CD14-positive monocyte (primary cell): ENCODE measurements around the gene KIAA0513. TPM values are rescaled to one million over a fixed set of nuclear protein-coding genes. Genes with fewer than 3 reads are reported as not detected.
A peak's percentile ranks its signal among the peaks of the same experiment; 100 is the strongest.

Experiments
- DNase-seq, 3 donors: peaks; one replicate each; pipeline ENCODE4 v3.0.0-alpha.2; 2011 to 2022
- H2AFZ ChIP-seq: 2 replicates; pipeline ENCODE4 v1.6.0; 2012; ENCODE audit warnings: mild to moderate bottlenecking, low read depth, low read length, inconsistent platforms; ENCODE audit not compliant: insufficient read depth, poor library complexity, severe bottlenecking
- H3K27ac ChIP-seq, 2 donors: 1 replicate in 1 of 2; 2 replicates in 1 of 2; pipeline ENCODE4 v1.5.1; 2012 to 2013; ENCODE audit warnings: low read length in 2 of 2, control low read depth in 1 of 2, inconsistent platforms in 1 of 2, low read depth in 1 of 2, mild to moderate bottlenecking in 1 of 2
- H3K27me3 ChIP-seq, 2 donors: one replicate each; pipeline versions ENCODE4 v1.6.0 to v1.6.1; 2011 to 2013; ENCODE audit warnings: low read length in 2 of 2; ENCODE audit not compliant: control insufficient read depth in 2 of 2, insufficient read depth in 2 of 2
- H3K36me3 ChIP-seq, 2 donors: replicated peaks in 1 of 2; 1 replicate in 1 of 2; 2 replicates in 1 of 2; pipeline versions ENCODE4 v1.5.1 to v1.6.1; 2012 to 2013; ENCODE audit warnings: low read length in 2 of 2, control low read depth in 1 of 2, inconsistent platforms in 1 of 2, mild to moderate bottlenecking in 1 of 2; ENCODE audit not compliant: insufficient read depth in 2 of 2, control insufficient read depth in 1 of 2
- H3K4me1 ChIP-seq, 2 donors: 1 replicate in 1 of 2; 2 replicates in 1 of 2; pipeline versions ENCODE4 v1.5.1 to v1.6.1; 2012 to 2013; ENCODE audit warnings: low read length in 2 of 2, control low read depth in 1 of 2, inconsistent platforms in 1 of 2, mild to moderate bottlenecking in 1 of 2, moderate library complexity in 1 of 2; ENCODE audit not compliant: insufficient read depth in 2 of 2, control insufficient read depth in 1 of 2
- H3K4me2 ChIP-seq: replicated peaks from 2 replicates; pipeline ENCODE3; 2012; ENCODE audit warnings: low read length, moderate library complexity, mild to moderate bottlenecking; ENCODE audit not compliant: poor library complexity, severe bottlenecking; ENCODE audit errors: extremely low read depth
- H3K4me3 ChIP-seq, 3 experiments: fragments of 200-600 bp in 1 of 3; sonication (generic) in 1 of 3; replicated peaks in 1 of 3; 1 replicate in 2 of 3; 2 replicates in 1 of 3; pipeline ENCODE4 v1.5.1; 2011 to 2013; ENCODE audit warnings: low read length in 3 of 3, mild to moderate bottlenecking in 3 of 3, control low read depth in 2 of 3, low read depth in 2 of 3, inconsistent platforms in 1 of 3, moderate library complexity in 1 of 3
- H3K79me2 ChIP-seq: 2 replicates; pipeline ENCODE4 v1.6.0; 2012; ENCODE audit warnings: mild to moderate bottlenecking, control low read depth, inconsistent platforms, low read length, moderate library complexity; ENCODE audit not compliant: insufficient read depth
- H3K9ac ChIP-seq: 2 replicates; pipeline ENCODE4 v1.6.0; 2017; ENCODE audit warnings: low read length, mild to moderate bottlenecking; ENCODE audit not compliant: insufficient read depth, poor library complexity, severe bottlenecking
- H3K9me3 ChIP-seq, 2 donors: replicated peaks in 1 of 2; 1 replicate in 1 of 2; 2 replicates in 1 of 2; pipeline versions ENCODE4 v1.5.1 to v1.6.1; 2012 to 2013; ENCODE audit warnings: low read length in 2 of 2, control low read depth in 1 of 2; ENCODE audit not compliant: control insufficient read depth in 1 of 2, insufficient read depth in 1 of 2
- H4K20me1 ChIP-seq: 2 replicates; pipeline ENCODE4 v1.6.0; 2012; ENCODE audit warnings: mild to moderate bottlenecking, low read length, control low read depth, moderate library complexity; ENCODE audit not compliant: insufficient read depth
- H3K27ac Mint-ChIP-seq, 7 donors: one replicate each; pipeline ENCODE4 v1.8.0; 2020; ENCODE audit warnings: mild to moderate bottlenecking in 7 of 7, mixed read lengths in 7 of 7, moderate library complexity in 6 of 7, inconsistent platforms in 2 of 7
- H3K27me3 Mint-ChIP-seq, 3 donors: one replicate each; pipeline ENCODE4 v1.8.0; 2021 to 2022; ENCODE audit warnings: low read depth in 3 of 3, mild to moderate bottlenecking in 3 of 3, mixed read lengths in 3 of 3, moderate library complexity in 3 of 3, inconsistent platforms in 1 of 3
- H3K36me3 Mint-ChIP-seq, 2 donors: one replicate each; pipeline ENCODE4 v1.8.0; 2020; ENCODE audit warnings: mixed read lengths in 2 of 2, inconsistent platforms in 1 of 2, mild to moderate bottlenecking in 1 of 2
- H3K4me1 Mint-ChIP-seq: one replicate; pipeline ENCODE4 v1.8.0; 2020; ENCODE audit warnings: mild to moderate bottlenecking, mixed read lengths
- H3K4me3 Mint-ChIP-seq, 2 donors: one replicate each; pipeline ENCODE4 v1.8.0; 2020; ENCODE audit warnings: mild to moderate bottlenecking in 2 of 2, mixed read lengths in 2 of 2, moderate library complexity in 1 of 2
- H3K9me3 Mint-ChIP-seq, 7 donors: one replicate each; pipeline ENCODE4 v1.8.0; 2020 to 2022; ENCODE audit warnings: mixed read lengths in 7 of 7, mild to moderate bottlenecking in 6 of 7, moderate library complexity in 6 of 7, inconsistent platforms in 2 of 7
- WGBS: methylation state at CpG from one replicate; pipeline ENCODE4 v1.1.5; 2013; ENCODE audit warnings: missing lambda C conversion rate; ENCODE audit not compliant: insufficient coverage; 5-methylcytosine and 5-hydroxymethylcytosine counted together
- intact Hi-C, 2 donors: fragments of 100-400 bp; cut with micrococcal nuclease; formaldehyde crosslinking; loops; one replicate each; pipeline versions ENCODE4 v1.15.0 to v1.15.1; 2023
- polyA plus RNA-seq, 3 donors: library from polyadenylated mRNA; depleted of rRNA in 1 of 3; unstranded in 2 of 3; stranded (reverse) in 1 of 3; fragments of 300-500 nt in 2 of 3; fragments of >200 nt in 1 of 3; fragmentation: Illumina TruSeq in 2 of 3; gene quantifications; 1 replicate in 2 of 3; 2 replicates in 1 of 3; pipeline ENCODE4 v1.2.3, GENCODE V29; 2012 to 2021
- TF ChIP-seq, protein P1 (sequence below): fragments of 200-600 bp; IDR thresholded peaks from one replicate; pipeline ENCODE4 v1.8.0; 2022; ENCODE audit warnings: antibody characterized with exemption, mild to moderate bottlenecking

Gene KIAA0513
- polyA plus RNA-seq, 3 donors = 21.4 to 77.5 (median 32.7) TPM

GRCh38 chr16:84990782-84991181 is 36.8 kb upstream of the KIAA0513 start:
- H3K4me3 ChIP-seq = no peak overlapping the region
- Mint-ChIP-seq H3K4me1 (peaks cover 75% of the 10 kb centered on the region), H3K9me3 (peaks cover 0 to 2% (median 0%) of the 10 kb centered on the region in 7 donors), H3K27me3 (peaks cover 0 to 3% (median 0%) of the 10 kb centered on the region in 3 donors), H3K4me3 (no peak overlapping the region), H3K27ac (peak overlapping the region in 4 of 7 donors; percentile 33 to 99 (median 79)), H3K36me3 (peaks cover 89 to 98% of the 10 kb centered on the region in 2 donors)
- peak overlapping the region in 1 of 2 donors; percentile 50 for H3K27ac ChIP-seq
- H2AFZ ChIP-seq = no peak overlapping the region
- H4K20me1 ChIP-seq = peaks cover 39% of the 10 kb centered on the region
- no peak for DNase-seq
- H3K4me1 ChIP-seq = peaks cover 56 to 78% of the 10 kb centered on the region in 2 donors
- H3K4me2 ChIP-seq = no peak overlapping the region
- 100% methylated on average over 9 of the region's 9 CpGs for WGBS
- peaks cover 82 to 91% of the 10 kb centered on the region in 2 donors for H3K36me3 ChIP-seq
- peaks cover 95% of the 10 kb centered on the region for H3K79me2 ChIP-seq
- no peaks in the 10 kb centered on the region for H3K27me3 ChIP-seq
- no peak overlapping the region for H3K9ac ChIP-seq
- intact Hi-C loops = loop anchor here in 1 of 2 donors (5.0 kb wide), 1 partner anchor 37 kb away; the partner anchor contains the start of gene KIAA0513
- no peaks in the 10 kb centered on the region for H3K9me3 ChIP-seq
- TF ChIP-seq, protein P1, sequence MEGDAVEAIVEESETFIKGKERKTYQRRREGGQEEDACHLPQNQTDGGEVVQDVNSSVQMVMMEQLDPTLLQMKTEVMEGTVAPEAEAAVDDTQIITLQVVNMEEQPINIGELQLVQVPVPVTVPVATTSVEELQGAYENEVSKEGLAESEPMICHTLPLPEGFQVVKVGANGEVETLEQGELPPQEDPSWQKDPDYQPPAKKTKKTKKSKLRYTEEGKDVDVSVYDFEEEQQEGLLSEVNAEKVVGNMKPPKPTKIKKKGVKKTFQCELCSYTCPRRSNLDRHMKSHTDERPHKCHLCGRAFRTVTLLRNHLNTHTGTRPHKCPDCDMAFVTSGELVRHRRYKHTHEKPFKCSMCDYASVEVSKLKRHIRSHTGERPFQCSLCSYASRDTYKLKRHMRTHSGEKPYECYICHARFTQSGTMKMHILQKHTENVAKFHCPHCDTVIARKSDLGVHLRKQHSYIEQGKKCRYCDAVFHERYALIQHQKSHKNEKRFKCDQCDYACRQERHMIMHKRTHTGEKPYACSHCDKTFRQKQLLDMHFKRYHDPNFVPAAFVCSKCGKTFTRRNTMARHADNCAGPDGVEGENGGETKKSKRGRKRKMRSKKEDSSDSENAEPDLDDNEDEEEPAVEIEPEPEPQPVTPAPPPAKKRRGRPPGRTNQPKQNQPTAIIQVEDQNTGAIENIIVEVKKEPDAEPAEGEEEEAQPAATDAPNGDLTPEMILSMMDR = no peak

DNA sequence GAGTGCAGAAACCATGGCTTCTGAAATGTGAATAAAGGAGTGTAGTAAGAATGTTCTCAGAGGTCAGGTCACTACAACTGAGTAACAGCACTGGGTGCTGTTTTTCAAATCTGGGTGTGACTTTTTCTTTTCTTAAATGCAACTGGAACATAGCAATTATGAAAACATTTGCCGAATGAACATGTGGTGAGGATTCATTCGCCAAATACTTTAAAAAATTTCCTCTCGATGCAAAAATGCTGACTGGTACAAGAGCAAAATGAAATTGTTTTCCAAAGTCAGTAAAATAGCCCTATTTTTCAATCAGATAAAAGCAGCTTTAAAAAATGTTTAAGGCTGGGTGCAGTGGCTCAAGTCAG is 34.9 kb upstream of the KIAA0513 start:
- intact Hi-C loops = loop anchor here in 1 of 2 donors (5.0 kb wide), 1 partner anchor 35 kb away; the partner anchor contains the start of gene KIAA0513
- peaks cover 58 to 78% of the 10 kb centered on the region in 2 donors for H3K4me1 ChIP-seq
- no peak overlapping the region for H3K4me2 ChIP-seq
- no peak overlapping the region for H3K9ac ChIP-seq
- H3K4me1 Mint-ChIP-seq = peaks cover 72% of the 10 kb centered on the region
- peaks cover 65 to 73% of the 10 kb centered on the region in 2 donors for H3K36me3 ChIP-seq
- TF ChIP-seq, protein P1 = no peak
- peaks cover 0 to 2% (median 0%) of the 10 kb centered on the region in 7 donors for H3K9me3 Mint-ChIP-seq
- no peak overlapping the region for H2AFZ ChIP-seq
- H3K4me3 ChIP-seq = no peak overlapping the region
- peaks cover 95% of the 10 kb centered on the region for H3K79me2 ChIP-seq
- DNase-seq = no peak
- no peaks in the 10 kb centered on the region for H3K27me3 Mint-ChIP-seq
- no peaks in the 10 kb centered on the region for H3K9me3 ChIP-seq
- peaks cover 24% of the 10 kb centered on the region for H4K20me1 ChIP-seq
- peak overlapping the region in 5 of 7 donors; percentile 50 to 99 (median 99) for H3K27ac Mint-ChIP-seq
- H3K27me3 ChIP-seq = no peaks in the 10 kb centered on the region
- peaks cover 78 to 88% of the 10 kb centered on the region in 2 donors for H3K36me3 Mint-ChIP-seq
- no CpG with 5 or more reads among the region's 3 CpGs for WGBS
- no peak overlapping the region for H3K4me3 Mint-ChIP-seq
- peak overlapping the region in 1 of 2 donors; percentile 99 for H3K27ac ChIP-seq
